WTC11 (cell line): Measurements from ENCODE around the gene SLC2A11.

ENCODE experiments used
- ATF6 ChIP-seq: sonication (generic); formaldehyde crosslinking; IDR thresholded peaks from 2 replicates; pipeline ENCODE4 v1.8.1; 2023; ENCODE audit warnings: mild to moderate bottlenecking, missing genetic modification reagents
- CREM ChIP-seq: sonication (generic); formaldehyde crosslinking; IDR thresholded peaks from 2 replicates; pipeline ENCODE4 v1.8.1; 2022; ENCODE audit warnings: mild to moderate bottlenecking, missing genetic modification reagents, moderate library complexity
- CTCF ChIP-seq: fragments of 200-600 bp; IDR thresholded peaks from 2 replicates; pipeline ENCODE4 v1.8.0; 2022; ENCODE audit warnings: antibody characterized with exemption
- E2F1 ChIP-seq: sonication (generic); formaldehyde crosslinking; IDR thresholded peaks from 2 replicates; pipeline ENCODE4 v1.8.0; 2022; ENCODE audit warnings: mild to moderate bottlenecking, missing genetic modification reagents
- MYBL2 ChIP-seq: sonication (generic); formaldehyde crosslinking; IDR thresholded peaks from 2 replicates; pipeline ENCODE4 v1.8.1; 2023; ENCODE audit warnings: mild to moderate bottlenecking, moderate library complexity, missing genetic modification reagents
- NFYB ChIP-seq: sonication (generic); formaldehyde crosslinking; conservative IDR thresholded peaks from 2 replicates; pipeline ENCODE4 v1.8.0; 2022; ENCODE audit warnings: low read depth, missing genetic modification reagents
- NR3C1 ChIP-seq: sonication (generic); formaldehyde crosslinking; conservative IDR thresholded peaks from 2 replicates; pipeline ENCODE4 v1.8.1; 2023; ENCODE audit warnings: low read depth, mild to moderate bottlenecking, missing genetic modification reagents
- RELA ChIP-seq: sonication (generic); formaldehyde crosslinking; IDR thresholded peaks from 2 replicates; pipeline ENCODE4 v1.8.1; 2022; ENCODE audit warnings: missing genetic modification reagents, mild to moderate bottlenecking, borderline replicate concordance
- TF ChIP-seq, protein P1 (sequence below): sonication (generic); formaldehyde crosslinking; IDR thresholded peaks from 2 replicates; pipeline ENCODE4 v1.8.0; 2022; ENCODE audit warnings: mild to moderate bottlenecking, missing genetic modification reagents

GRCh38 chr22:23833911-23834317 is 23.8 kb upstream of the SLC2A11 start:
- TF ChIP-seq CTCF = no peak
- TF ChIP-seq MYBL2 = no peak
- no peak for TF ChIP-seq ATF6 (CRISPR knock-in tag)
- no peak for TF ChIP-seq RELA (CRISPR knock-in tag)
- no peak for TF ChIP-seq NFYB (CRISPR knock-in tag)
- no peak for TF ChIP-seq NR3C1 (CRISPR knock-in tag)
- TF ChIP-seq, protein P1, sequence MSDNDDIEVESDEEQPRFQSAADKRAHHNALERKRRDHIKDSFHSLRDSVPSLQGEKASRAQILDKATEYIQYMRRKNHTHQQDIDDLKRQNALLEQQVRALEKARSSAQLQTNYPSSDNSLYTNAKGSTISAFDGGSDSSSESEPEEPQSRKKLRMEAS (CRISPR knock-in tag) = no peak
- no peak for TF ChIP-seq E2F1 (CRISPR knock-in tag)
- no peak for TF ChIP-seq CREM
